ENCODE results near the gene RAPGEF4. TPM values are rescaled to one million over a fixed set of nuclear protein-coding genes. Genes with fewer than 3 reads are reported as not detected.
"Not testable (repeated sequence)": the region's sequence is repeated elsewhere in the genome, so short reads cannot be mapped to it uniquely, and the experiment has no call there.

The RAPGEF4 gene
- polyA plus RNA-seq, 3 donors, result 8.0 to 12.6 (median 9.8) TPM

GRCh38 chr2:172762574-172762973 lies 26.9 kb downstream of the RAPGEF4 start:
- no peak for DNase-seq (ENCODE audit: extremely low read depth in 1 of 11, low read depth in 9 of 11, low spot score in 4 of 11)

DNA sequence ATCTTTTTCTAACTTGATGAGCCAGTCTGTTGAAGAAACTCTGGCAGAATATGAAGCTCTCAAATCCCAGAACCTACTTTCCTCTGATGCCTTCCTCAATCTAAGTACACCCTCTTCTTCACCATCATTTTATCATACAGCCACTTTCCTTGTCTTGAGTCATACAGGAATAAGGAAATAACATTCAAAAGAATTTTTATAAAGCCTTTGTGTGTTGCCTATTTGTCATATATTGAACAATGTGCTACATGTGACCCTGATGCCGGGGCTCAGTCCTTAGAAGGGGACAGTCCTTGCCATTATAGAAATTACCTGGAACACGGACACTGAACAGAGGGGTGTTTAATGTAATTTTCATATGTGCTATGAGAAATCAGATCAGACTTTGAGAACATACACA lies 27.4 kb downstream of the RAPGEF4 start:
- DNase-seq (ENCODE audit: extremely low read depth in 1 of 11, low read depth in 9 of 11, low spot score in 4 of 11), result no peak

DNA sequence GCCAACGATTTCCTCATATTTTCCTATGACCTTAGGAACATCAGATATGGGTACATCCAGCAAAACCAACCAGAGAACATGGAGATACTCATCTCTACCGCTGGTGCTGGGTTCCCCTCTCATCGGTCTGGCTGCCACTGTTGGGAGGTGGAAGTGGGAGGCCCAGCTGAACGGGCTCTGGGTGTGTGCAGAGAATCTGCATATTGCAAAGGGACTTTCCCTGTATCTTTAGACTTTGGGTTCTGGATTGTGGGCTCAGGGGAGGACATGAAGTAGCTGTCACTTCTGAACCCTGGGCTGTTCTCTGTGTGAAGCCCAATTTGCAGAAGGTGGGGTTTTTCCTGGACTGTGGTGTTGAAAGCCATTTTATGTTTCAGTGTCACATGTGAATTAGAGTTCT lies 30.0 kb downstream of the RAPGEF4 start:
- DNase-seq (ENCODE audit: extremely low read depth in 1 of 11, low read depth in 9 of 11, low spot score in 4 of 11), result no peak

DNA sequence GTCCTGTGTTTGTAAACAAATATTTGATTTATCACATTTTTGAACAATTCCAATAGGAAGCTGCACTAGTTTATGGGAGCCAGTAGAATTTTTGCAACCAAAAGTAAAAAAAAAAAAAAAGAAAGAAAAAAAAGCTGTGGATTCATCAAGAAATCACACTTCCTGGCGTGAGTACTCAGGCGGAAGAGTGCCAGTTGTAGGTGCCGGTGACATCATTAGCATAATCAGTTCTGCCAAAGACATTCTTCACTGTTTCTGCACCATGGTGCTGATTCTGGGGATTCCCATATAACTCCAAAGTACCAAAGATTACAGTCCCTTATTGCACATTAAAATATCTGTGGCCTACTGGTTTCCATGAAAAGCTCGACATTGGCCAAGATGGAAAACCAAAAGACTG lies 32.8 kb downstream of the RAPGEF4 start:
- no peak for DNase-seq (ENCODE audit: extremely low read depth in 1 of 11, low read depth in 9 of 11, low spot score in 4 of 11)

GRCh38 chr2:172769879-172770278 lies 34.2 kb downstream of the RAPGEF4 start:
- no peak for DNase-seq (ENCODE audit: extremely low read depth in 1 of 11, low read depth in 9 of 11, low spot score in 4 of 11)

GRCh38 chr2:172770887-172771286 lies 35.2 kb downstream of the RAPGEF4 start:
- DNase-seq (ENCODE audit: extremely low read depth in 1 of 11, low read depth in 9 of 11, low spot score in 4 of 11), result no peak

DNA sequence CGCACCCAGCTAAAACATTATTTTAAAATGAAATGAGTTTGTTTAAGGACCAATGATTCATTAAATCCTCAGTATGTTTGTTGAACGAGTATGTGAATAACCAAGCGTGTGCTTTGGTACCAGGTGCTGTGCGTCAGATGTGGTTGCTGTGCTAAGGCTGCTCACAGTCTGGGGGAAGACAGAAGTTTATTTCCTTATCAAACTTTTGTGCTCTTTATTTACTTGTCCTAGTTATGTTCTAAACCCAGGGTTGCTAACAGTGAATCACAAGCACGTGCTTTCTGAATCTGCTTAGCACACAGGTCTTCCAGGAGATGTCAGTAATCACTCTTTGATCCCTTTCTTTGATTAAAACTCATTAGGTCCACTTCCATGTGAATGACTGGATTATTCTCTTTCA lies 37.0 kb downstream of the RAPGEF4 start:
- no peak for DNase-seq (ENCODE audit: extremely low read depth in 1 of 11, low read depth in 9 of 11, low spot score in 4 of 11)

GRCh38 chr2:172774302-172774701 lies 38.7 kb downstream of the RAPGEF4 start:
- no peak for DNase-seq (ENCODE audit: extremely low read depth in 1 of 11, low read depth in 9 of 11, low spot score in 4 of 11)

DNA sequence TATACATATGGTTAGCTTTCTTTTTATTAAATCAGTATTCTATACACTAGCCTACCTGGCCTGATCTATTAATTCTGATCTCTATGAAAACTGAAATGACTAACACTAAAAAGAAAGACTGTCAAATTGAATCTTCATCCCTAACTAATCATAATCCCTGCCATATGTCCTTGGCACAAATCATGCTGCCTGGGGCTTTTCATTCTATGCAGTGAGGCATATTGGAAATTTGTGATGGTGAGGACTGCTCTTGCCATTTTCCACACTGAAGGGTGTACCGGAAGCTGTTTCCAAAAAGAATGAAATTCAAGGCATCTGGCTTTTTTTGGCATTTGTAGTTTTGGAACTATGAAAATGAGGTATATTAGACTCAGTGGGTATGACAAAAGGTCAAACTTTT lies 39.7 kb downstream of the RAPGEF4 start:
- DNase-seq (ENCODE audit: extremely low read depth in 1 of 11, low read depth in 9 of 11, low spot score in 4 of 11), result no peak

GRCh38 chr2:172777431-172777830 lies 41.8 kb downstream of the RAPGEF4 start:
- no peak for DNase-seq (ENCODE audit: extremely low read depth in 1 of 11, low read depth in 9 of 11, low spot score in 4 of 11)

GRCh38 chr2:172782506-172783164 lies 47.0 kb downstream of the RAPGEF4 start:
- no peak for DNase-seq (ENCODE audit: extremely low read depth in 1 of 11, low read depth in 9 of 11, low spot score in 4 of 11)

- peak in 6 of 11 donors; percentile 4 to 46 (median 29) for DNase-seq (ENCODE audit: extremely low read depth in 1 of 11, low read depth in 9 of 11, low spot score in 4 of 11)
Observed at GRCh38 chr2:172783165-172783898, 47.7 kb downstream of the RAPGEF4 start.

GRCh38 chr2:172788871-172789270 lies 53.2 kb downstream of the RAPGEF4 start:
- no peak for DNase-seq (ENCODE audit: extremely low read depth in 1 of 11, low read depth in 9 of 11, low spot score in 4 of 11)

- DNase-seq (ENCODE audit: extremely low read depth in 1 of 11, low read depth in 9 of 11, low spot score in 4 of 11), result no peak
Observed at GRCh38 chr2:172790404-172790803, 54.8 kb downstream of the RAPGEF4 start.

- DNase-seq (ENCODE audit: extremely low read depth in 1 of 11, low read depth in 9 of 11, low spot score in 4 of 11), result no peak
Observed at GRCh38 chr2:172791953-172792352, 56.3 kb downstream of the RAPGEF4 start.

GRCh38 chr2:172792711-172793110 lies 57.1 kb downstream of the RAPGEF4 start:
- no peak for DNase-seq (ENCODE audit: extremely low read depth in 1 of 11, low read depth in 9 of 11, low spot score in 4 of 11)

- not testable (repeated sequence) for DNase-seq (ENCODE audit: extremely low read depth in 1 of 11, low read depth in 9 of 11, low spot score in 4 of 11)
Observed at GRCh38 chr2:172803308-172803707, 67.7 kb downstream of the RAPGEF4 start.

DNA sequence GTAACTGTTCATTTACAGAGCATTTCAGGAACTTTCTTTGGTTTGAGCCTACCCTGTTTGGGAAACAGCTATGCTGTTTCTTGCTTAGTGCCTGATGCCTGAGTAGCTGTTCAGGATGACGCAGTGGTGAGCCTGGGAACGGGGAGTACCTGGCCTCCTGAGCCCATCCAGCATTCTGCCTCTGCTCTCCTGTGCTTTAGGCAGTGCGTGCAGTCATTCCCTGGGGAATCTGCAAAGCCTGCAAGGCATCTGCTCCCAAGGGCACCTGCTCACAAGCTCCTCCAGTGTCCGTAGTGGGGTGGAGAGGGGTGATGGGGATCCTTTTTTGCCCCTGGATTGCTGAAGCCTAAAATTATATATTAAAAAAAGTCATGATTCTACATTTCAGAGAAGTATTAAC lies 68.8 kb downstream of the RAPGEF4 start:
- DNase-seq (ENCODE audit: extremely low read depth in 1 of 11, low read depth in 9 of 11, low spot score in 4 of 11), result no peak

- DNase-seq (ENCODE audit: extremely low read depth in 1 of 11, low read depth in 9 of 11, low spot score in 4 of 11), result peak in 7 of 11 donors; percentile 33 to 53 (median 45)
Observed at GRCh38 chr2:172806493-172806892, 70.8 kb downstream of the RAPGEF4 start.

DNA sequence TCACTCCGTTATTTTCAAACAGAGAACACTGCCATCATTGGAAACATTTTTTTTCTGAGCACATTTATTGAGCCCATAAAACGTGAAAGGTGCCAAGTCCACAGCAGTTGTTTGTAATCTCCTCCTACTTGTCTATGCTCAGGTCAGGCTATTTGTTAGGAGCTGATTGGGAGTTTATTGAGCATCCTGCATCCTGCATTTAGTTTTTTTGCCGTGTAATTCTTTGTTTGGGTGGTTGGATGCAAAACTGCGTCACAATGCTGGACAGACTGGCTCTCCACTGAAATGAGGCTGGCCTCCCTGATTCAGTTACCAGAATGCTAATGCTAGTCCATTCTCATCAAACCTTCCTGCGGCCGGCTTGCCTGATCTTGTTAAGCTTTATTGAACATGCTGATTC lies 71.4 kb downstream of the RAPGEF4 start:
- no peak for DNase-seq (ENCODE audit: extremely low read depth in 1 of 11, low read depth in 9 of 11, low spot score in 4 of 11)

DNA sequence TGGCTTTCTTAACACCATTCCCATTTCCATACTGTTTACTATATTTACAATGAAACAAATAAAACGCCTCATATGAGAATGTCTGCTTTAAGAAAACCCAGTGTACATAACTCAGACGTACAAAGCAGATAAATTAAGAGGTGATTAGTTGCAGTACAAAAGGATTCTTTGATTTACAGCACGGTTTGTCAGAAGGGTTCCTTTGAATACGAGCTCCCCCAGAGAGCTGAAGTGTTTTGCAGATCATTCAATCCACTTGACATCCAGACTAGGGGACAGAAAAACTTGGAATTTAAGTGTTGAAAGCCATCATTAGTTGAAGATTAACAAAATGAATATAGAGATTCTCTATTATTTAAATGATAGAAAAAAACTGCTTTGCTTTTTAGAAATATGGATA lies 72.5 kb downstream of the RAPGEF4 start:
- DNase-seq (ENCODE audit: extremely low read depth in 1 of 11, low read depth in 9 of 11, low spot score in 4 of 11), result no peak
